Adrenal gland (tissue), 12 donors: ENCODE measurements around the gene ZNF562. TPM values are rescaled to one million over a fixed set of nuclear protein-coding genes. Genes with fewer than 3 reads are reported as not detected.

Experiments
- DNase-seq, 7 donors: peaks; one replicate each; pipeline ENCODE4 v3.0.0-alpha.2; 2019 to 2020
- H3K27ac ChIP-seq, 5 donors: fragments of 200-600 bp; sonication (generic) in 4 of 5; 1 replicate in 3 of 5; 2 replicates in 2 of 5; pipeline versions ENCODE4 v1.5.1 to v1.8.0; 2016 to 2020; ENCODE audit warnings: mild to moderate bottlenecking in 1 of 5
- H3K27me3 ChIP-seq: fragments of 200-600 bp; 2 replicates; pipeline ENCODE4 v1.8.0; 2021
- H3K36me3 ChIP-seq, 2 donors: fragments of 200-600 bp; replicated peaks in 1 of 2; 1 replicate in 1 of 2; 2 replicates in 1 of 2; pipeline versions ENCODE4 v1.5.1 to v1.8.0; 2018 to 2022
- H3K4me1 ChIP-seq, 2 donors: fragments of 200-600 bp; replicated peaks in 1 of 2; 1 replicate in 1 of 2; 2 replicates in 1 of 2; pipeline versions ENCODE4 v1.5.1 to v1.8.0; 2018 to 2021
- H3K4me3 ChIP-seq, 4 donors: fragments of 200-600 bp; sonication (generic) in 3 of 4; one replicate each; pipeline ENCODE4 v1.5.1; 2016 to 2018
- H3K9me3 ChIP-seq, 3 donors: fragments of 200-600 bp; sonication (generic) in 1 of 3; replicated peaks in 1 of 3; 1 replicate in 2 of 3; 2 replicates in 1 of 3; pipeline versions ENCODE4 v1.5.1 to v1.8.0; 2016 to 2021
- POLR2A ChIP-seq, 2 donors: fragments of 450-650 bp; IDR thresholded peaks; one replicate each; pipeline ENCODE4 v1.6.1; 2017; ENCODE audit warnings: antibody characterized with exemption in 2 of 2, mild to moderate bottlenecking in 2 of 2, moderate library complexity in 1 of 2
- WGBS, 4 donors: extraction: QIAGEN DNeasy Blood & Tissue Kit in 2 of 4; methylation state at CpG; one replicate each; pipeline versions ENCODE4 v1.1.5 to v1.1.7; 2013 to 2017; 5-methylcytosine and 5-hydroxymethylcytosine counted together
- intact Hi-C, 2 donors: fragments of 100-400 bp; cut with DNase I; formaldehyde crosslinking; loops; one replicate each; pipeline versions ENCODE4 v1.14.1 to v1.15.0; 2022 to 2023
- polyA plus RNA-seq, 3 donors: library from polyadenylated mRNA; stranded (reverse); fragments of 200-250 nt in 2 of 3; fragments of 350-450 nt in 1 of 3; fragmentation: Illumina TruSeq in 1 of 3; extraction: RNeasy Lipid Tissue Mini Kit (QIAGEN cat#74804) in 1 of 3; gene quantifications; one replicate each; pipeline ENCODE4 v1.2.3, GENCODE V29; 2013 to 2014
- total RNA-seq, 9 donors: library from RNA; depleted of rRNA in 4 of 9; stranded (reverse); fragments of >200 nt in 4 of 9; fragments of 120-200 nt in 1 of 9; fragmentation: NEBNext Ultra II Directional in 1 of 9; extraction: Animal tissue kit (Norgen Biotek cat#: 25700) in 1 of 9; gene quantifications; one replicate each; pipeline versions ENCODE4 v1.1.0 to v1.2.4, GENCODE V29; 2013 to 2023
- TF ChIP-seq, protein P1 (sequence below), 6 experiments: fragments of 450-650 bp in 4 of 6; fragments of 200-600 bp in 2 of 6; sonication (generic) in 1 of 6; IDR thresholded peaks; 1 replicate in 5 of 6; 2 replicates in 1 of 6; pipeline versions ENCODE4 v1.5.1 to v1.8.0; 2016 to 2021; ENCODE audit warnings: antibody characterized with exemption in 6 of 6, mild to moderate bottlenecking in 2 of 6, moderate library complexity in 1 of 6
- donor health status: healthy with polysubstance abuse.
- donor health status: Bipolar disorder and iron deficiency.
- donor health status: DM: yes; HTN: yes; CAD: no.
- donor health status: DM: no; HTN: no; CAD: no.
- donor health status: DM: no; HTN: no; CAD: no.
- donor health status: DM: yes; HTN: yes; CAD: no.

ZNF562 gene
- total and polyA plus RNA-seq, 12 donors, result 3.4 to 35.1 (median 23.2) TPM

DNA sequence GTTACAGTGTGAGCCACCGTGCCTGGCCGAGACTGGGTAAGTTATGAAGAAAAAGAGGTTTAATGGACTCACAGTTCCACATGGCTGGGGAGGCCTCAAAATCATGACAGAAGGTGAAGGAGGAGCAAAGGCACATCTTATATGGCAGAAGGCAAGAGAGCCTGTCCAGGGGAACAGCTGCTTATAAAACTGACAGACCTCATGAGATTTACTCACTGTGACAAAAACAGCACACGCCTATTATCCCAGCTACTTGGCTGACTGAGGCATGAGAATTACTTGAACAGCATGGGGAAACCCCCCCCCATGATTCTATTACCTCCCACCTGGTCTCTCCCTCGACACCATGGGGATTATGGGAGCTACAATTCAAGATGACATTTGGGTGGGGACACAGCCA lies 30.4 kb downstream of the ZNF562 start:
- DNase-seq, result no peak
- no peak for TF ChIP-seq POLR2A (IDR thresholded peaks at IDR 0.05)
- TF ChIP-seq, protein P1, sequence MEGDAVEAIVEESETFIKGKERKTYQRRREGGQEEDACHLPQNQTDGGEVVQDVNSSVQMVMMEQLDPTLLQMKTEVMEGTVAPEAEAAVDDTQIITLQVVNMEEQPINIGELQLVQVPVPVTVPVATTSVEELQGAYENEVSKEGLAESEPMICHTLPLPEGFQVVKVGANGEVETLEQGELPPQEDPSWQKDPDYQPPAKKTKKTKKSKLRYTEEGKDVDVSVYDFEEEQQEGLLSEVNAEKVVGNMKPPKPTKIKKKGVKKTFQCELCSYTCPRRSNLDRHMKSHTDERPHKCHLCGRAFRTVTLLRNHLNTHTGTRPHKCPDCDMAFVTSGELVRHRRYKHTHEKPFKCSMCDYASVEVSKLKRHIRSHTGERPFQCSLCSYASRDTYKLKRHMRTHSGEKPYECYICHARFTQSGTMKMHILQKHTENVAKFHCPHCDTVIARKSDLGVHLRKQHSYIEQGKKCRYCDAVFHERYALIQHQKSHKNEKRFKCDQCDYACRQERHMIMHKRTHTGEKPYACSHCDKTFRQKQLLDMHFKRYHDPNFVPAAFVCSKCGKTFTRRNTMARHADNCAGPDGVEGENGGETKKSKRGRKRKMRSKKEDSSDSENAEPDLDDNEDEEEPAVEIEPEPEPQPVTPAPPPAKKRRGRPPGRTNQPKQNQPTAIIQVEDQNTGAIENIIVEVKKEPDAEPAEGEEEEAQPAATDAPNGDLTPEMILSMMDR (IDR thresholded peaks at IDR 0.05), result no peak
- H3K4me1 ChIP-seq, result no peaks in the 10 kb centered on the region
- H3K27me3 ChIP-seq, result no peaks in the 10 kb centered on the region
- intact Hi-C loops, result no loop called here
- WGBS, 4 donors, result 90 to 96% (median 93%) methylated on average over 4 of the region's 4 CpGs
- no peak overlapping the region for H3K27ac ChIP-seq
- H3K9me3 ChIP-seq, result no peaks in the 10 kb centered on the region
- no peak overlapping the region for H3K4me3 ChIP-seq
- H3K36me3 ChIP-seq, result peaks cover 0 to 9% of the 10 kb centered on the region in 2 donors

DNA sequence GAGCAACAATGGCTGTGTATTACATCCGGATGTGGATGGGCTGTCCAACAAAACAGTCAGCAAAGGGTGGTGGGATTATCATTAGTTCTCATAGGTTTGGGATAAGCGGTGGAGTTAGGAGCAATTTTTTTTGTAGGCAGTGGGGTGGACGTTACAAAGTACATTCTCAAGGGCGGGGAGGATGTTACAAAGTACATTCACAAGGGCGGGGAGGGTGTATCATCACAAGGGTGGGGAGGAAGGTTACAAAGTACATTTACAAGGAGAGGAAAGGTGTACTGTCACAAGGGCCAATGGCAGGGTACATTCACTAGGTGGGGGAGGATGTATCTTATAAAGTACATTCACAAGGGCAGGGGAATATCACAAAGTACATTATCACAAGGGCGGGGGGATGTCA lies 33.1 kb downstream of the ZNF562 start:
- H3K36me3 ChIP-seq, result no peaks in the 10 kb centered on the region
- no peaks in the 10 kb centered on the region for H3K4me1 ChIP-seq
- TF ChIP-seq, protein P1 (IDR thresholded peaks at IDR 0.05), result no peak
- TF ChIP-seq POLR2A (IDR thresholded peaks at IDR 0.05), result no peak
- WGBS, 4 donors, result 92 to 98% (median 96%) methylated on average over 6 of the region's 6 CpGs
- no peak overlapping the region for H3K27ac ChIP-seq
- intact Hi-C loops, result no loop called here
- no peak for DNase-seq
- H3K9me3 ChIP-seq, result no peaks in the 10 kb centered on the region
- H3K27me3 ChIP-seq, result no peaks in the 10 kb centered on the region
- no peak overlapping the region for H3K4me3 ChIP-seq

DNA sequence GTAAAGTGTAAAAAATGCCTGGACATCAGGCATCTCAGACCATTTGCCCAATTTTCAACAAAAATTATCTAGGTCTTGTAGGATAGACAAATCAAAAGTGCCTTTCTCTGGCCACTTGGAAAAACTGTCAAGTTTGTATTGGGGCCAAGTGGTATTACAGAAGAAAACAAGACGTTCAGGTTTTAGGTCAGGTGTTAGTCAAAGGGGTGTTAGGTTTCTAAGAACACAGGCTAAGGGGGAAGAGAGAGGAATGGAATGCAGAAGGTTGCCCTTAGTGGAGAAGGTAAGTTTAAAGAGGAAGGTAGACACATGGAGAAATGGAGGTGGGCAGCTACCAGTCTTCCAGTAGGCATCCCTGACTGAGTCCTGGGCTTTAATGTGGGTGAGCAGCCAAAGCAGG lies 33.9 kb downstream of the ZNF562 start:
- Histone ChIP-seq H3K9me3 (no peaks in the 10 kb centered on the region), H3K36me3 (no peaks in the 10 kb centered on the region), H3K27me3 (no peaks in the 10 kb centered on the region), H3K27ac (no peak overlapping the region), H3K4me3 (no peak overlapping the region), H3K4me1 (no peaks in the 10 kb centered on the region)
- WGBS, 4 donors, result 58 to 74% (median 66%) methylated on average over 1 of the region's 1 CpG
- TF ChIP-seq, protein P1 (IDR thresholded peaks at IDR 0.05), result no peak
- no peak for TF ChIP-seq POLR2A (IDR thresholded peaks at IDR 0.05)
- no peak for DNase-seq
- intact Hi-C loops, result no loop called here

DNA sequence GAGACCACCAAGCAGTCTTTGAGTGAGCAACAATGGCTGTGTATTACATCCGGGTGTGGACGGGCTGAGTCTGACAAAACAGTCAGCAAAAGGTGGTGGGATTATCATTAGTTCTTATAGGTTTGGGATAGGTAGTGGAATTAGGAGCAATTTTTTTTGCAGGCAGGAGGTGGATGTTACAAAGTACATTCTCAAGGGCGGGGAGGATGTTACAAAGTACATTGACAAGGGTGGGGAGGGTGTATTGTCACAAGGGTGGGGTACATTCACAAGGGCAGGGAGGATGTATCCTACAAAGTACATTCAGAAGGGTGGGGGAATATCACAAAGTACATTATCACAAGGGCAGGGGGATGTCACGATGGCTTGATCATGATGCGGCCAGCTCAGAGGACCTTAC lies 38.9 kb downstream of the ZNF562 start:
- Histone ChIP-seq H3K36me3 (peaks cover 0 to 16% of the 10 kb centered on the region in 2 donors), H3K9me3 (no peaks in the 10 kb centered on the region), H3K4me3 (no peak overlapping the region), H3K27me3 (no peaks in the 10 kb centered on the region), H3K4me1 (no peaks in the 10 kb centered on the region), H3K27ac (no peak overlapping the region)
- WGBS, 4 donors, result 98 to 99% (median 99%) methylated on average over 5 of the region's 5 CpGs
- TF ChIP-seq, protein P1 (IDR thresholded peaks at IDR 0.05), result no peak
- no peak for TF ChIP-seq POLR2A (IDR thresholded peaks at IDR 0.05)
- intact Hi-C loops, result no loop called here
- DNase-seq, result no peak
